ENCODE data around the gene PSEN2. TPM values are rescaled to one million over a fixed set of nuclear protein-coding genes. Genes with fewer than 3 reads are reported as not detected.

PSEN2 gene
- total and polyA plus RNA-seq, 2 of the 8 experiments (the other 6 are each of a cell fraction or from before 2014, with no cell fraction given): 22.9 to 29.0 TPM

DNA sequence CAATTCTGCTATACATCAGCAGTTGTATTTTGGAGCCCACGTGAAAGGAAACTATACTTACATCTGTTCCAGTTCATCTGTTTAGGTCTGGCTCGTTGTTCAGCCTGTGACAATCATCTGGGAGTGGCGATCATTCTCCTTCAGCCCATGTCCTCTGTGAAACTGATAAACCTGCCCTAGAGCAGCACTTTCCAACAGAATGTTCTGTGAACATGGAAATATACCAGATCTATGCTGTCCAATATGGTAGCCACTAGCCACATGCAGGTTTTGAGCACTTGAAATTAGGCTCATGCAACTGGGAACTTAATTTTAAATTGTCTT, 45.2 kb downstream of the PSEN2 start (continued):
- TF ChIP-seq HDAC2 (IDR thresholded peaks at IDR 0.05; ENCODE audit: borderline replicate concordance in 1 of 2, low read depth in 2 of 2, low read length in 2 of 2) (no peak), JUN (IDR thresholded peaks at IDR 0.05; ENCODE audit: low read depth, low read length) (no peak), RBBP5 (IDR thresholded peaks at IDR 0.05; ENCODE audit: borderline replicate concordance, low read depth, low read length) (no peak)
